Urothelium cell line (cell line): ENCODE measurements around the gene NACC2.

ENCODE experiments used
- DNase-seq: peaks from one replicate; pipeline ENCODE4 v3.0.0; 2011; ENCODE audit warnings: low spot score, mixed read lengths
- FAIRE-seq: peaks from 2 replicates; lab custom pipeline; 2011; peaks lifted over from hg19 to GRCh38; lab: Jason Lieb, UNC

NACC2 gene

GRCh38 chr9:136002881-136003280, 92.2 kb downstream of the NACC2 start:
- DNase-seq (no peak), FAIRE-seq (no peak)

DNA sequence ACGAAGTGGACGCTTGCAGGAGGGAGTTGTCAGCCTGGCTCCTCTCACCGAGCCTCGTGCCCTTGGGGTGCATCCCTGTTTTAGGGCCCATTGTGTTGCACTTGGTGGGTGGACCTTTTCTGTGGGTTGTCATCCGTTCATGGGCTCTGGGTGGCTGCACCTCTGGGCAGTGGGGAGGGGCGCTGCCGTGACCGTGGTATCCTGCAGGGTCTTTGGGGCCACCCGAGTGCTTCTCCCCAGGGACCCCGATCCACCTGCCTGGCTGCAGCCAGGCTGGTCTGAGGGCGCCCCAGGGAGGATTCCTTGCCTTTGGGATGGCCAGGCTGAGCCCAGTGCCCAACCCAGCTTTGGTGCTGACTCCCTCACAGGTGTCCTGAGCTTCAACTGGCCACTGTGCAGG, 92.9 kb downstream of the NACC2 start:
- no peak for DNase-seq
- no peak for FAIRE-seq

GRCh38 chr9:136001231-136001630, 93.9 kb downstream of the NACC2 start:
- FAIRE-seq (no peak), DNase-seq (no peak)

DNA sequence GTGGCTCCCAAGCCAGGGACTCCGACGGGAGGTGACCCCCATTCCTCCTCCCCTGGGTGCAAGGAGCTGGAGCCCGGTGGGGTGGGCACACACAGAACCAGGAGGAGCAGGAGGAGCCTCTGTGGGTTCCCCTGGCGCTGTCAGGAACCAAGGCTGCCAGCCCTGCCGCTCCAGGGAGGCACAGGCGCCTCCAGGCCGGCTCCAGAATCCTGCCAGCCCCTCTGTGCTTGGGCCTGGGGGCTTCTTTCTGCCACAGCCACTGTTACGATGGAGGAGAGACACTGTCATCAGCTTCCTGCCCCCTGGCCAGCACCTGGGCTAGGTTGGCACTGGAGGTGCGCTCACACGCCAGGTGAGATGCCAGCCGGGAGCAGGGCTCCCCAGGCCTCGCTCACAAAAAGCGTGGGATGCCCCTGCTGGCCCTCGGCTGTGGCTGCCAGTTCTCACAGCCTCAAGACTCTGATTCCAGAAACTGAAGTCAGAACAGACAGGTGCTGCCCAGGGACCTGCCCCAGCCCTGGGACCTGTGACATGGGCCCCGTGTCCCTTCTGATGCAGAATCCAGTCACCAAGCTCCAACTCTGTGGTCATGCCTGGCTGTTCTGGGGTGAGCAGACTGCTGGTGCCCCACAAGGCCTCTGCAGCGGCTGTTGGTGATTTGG, 96.5 kb downstream of the NACC2 start:
- DNase-seq = no peak
- no peak for FAIRE-seq

GRCh38 chr9:135998016-135998380, 97.1 kb downstream of the NACC2 start:
- FAIRE-seq (no peak), DNase-seq (no peak)

DNA sequence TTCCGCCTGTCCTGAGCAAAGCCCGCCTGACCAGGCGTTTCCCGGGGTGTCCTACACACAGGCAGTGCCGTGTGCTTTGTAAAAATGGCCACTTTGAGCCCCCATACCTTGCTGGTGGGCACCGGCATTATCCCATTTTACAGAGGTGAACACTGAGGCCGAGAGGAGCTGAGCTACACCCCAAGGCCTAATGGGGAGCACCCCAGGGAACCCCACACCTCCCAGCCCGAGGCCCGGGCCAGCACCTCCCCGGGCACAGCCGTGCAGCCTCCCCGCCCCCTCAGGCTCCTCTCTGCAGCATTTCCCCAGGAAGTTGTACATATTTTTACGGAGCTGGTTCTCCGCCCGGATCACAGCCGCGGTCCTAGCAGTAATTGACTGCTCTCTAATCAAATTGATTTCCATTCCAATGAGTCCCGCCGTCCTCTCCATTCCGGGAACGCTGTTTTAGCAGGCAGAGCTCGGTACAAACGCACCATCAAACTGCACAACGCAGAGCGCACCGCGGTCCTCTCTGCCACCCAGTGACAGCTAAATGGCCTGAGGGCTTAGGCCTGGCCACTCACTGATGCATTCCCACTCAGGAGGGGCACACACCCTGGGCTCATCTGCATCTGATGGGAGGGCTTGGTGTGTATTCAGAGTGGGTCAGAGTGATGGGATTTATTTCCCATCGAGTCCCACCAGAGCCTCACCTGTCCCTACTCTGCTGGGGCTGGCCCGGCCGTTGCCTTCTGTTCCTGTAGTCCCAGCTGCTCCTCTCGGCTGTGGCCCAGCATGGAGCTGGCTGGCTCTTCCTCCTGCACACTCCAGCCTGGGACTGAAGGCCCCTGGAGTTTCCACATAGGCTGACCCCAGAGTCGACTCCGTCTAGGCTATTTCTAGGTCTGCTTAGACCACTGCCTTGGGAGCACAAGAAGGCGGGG, 97.7 kb downstream of the NACC2 start:
- DNase-seq (no peak), FAIRE-seq (no peak)

DNA sequence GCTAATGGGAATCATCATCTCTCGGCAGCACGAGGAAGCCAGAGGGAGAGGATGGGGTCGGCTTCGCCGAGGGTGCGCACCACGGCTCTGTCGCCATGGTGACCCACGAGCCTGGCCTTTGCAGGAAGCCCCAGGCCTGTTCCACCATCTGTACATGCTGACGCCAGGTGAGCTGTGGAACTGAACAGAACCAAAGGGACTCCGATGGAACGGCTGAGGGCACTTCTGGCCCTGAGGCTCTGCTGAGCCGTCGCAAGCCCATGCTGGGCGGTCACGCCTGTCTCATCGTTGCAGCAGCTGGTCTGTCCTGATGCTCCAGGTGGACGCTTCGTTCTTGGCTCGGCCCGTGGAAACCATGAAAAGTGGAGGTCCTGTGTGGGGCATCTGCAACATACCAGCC, 99.3 kb downstream of the NACC2 start:
- DNase-seq (no peak), FAIRE-seq (no peak)

DNA sequence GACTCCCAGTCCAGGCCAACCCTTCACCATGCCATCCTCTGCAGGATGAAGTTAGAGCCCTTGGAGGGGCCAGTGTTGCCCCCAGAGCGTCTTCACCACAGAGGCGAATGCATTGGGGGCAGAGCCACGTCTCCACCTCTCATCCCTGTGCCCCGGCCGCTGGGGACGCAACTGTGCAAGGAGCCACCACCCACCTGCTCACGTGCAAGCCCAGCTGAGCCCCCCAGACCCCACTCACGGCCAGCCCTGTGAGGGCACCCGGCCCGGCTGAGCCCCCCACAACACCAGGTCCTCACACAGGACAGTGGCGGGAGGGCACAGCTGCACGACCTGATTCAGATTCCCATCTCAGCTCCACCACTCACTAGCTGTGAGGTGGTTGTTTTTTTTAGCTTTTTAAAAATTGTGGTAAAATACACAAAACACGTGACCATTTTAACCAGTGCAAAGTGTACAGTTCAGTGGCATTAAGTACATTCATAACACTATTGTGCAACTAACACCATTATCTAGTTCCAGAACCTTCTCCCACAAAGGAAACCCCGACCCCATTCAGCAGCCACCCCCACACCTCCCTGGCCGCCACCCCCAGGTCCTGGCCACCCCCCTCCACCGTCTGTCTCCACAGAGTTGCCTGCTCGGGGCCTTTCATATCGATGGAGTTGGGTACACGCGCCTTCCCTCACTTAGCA, 100.4 kb downstream of the NACC2 start:
- FAIRE-seq (no peak), DNase-seq (no peak)

GRCh38 chr9:135993765-135994500, 101.2 kb downstream of the NACC2 start:
- DNase-seq (no peak), FAIRE-seq (no peak)

- DNase-seq (no peak), FAIRE-seq (no peak)
Measured at GRCh38 chr9:135993409-135993742, 101.7 kb downstream of the NACC2 start.

GRCh38 chr9:135992486-135993408, 102.3 kb downstream of the NACC2 start:
- peak; percentile 70 for DNase-seq
- FAIRE-seq = no peak

- DNase-seq = no peak
- FAIRE-seq = no peak
Measured at GRCh38 chr9:135991771-135992170, 103.3 kb downstream of the NACC2 start.

GRCh38 chr9:135990468-135991429, 104.3 kb downstream of the NACC2 start:
- no peak for DNase-seq
- FAIRE-seq = no peak

GRCh38 chr9:135989722-135990467, 105.2 kb downstream of the NACC2 start:
- FAIRE-seq = no peak
- DNase-seq = no peak

DNA sequence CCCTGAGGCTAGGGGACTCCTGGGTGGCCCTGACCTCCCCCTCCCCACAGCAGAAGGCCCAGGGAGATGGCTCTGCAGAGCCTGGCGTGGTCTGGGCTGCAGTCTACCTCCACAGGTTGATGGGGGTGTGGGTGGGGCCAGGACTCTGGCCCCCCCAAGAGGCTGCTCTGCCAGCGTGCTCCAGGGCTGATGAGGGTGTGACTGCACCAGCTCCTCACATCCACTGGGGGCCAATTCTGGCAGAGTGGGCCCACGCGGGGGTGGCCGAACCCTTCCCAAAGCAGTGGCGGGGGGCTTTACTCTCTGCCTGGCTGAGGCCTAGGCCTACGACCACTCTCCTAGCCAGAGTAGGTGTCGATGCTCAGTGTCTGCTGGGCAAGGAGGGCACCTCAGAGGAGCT, 105.9 kb downstream of the NACC2 start:
- no peak for DNase-seq
- no peak for FAIRE-seq

- FAIRE-seq = no peak
- DNase-seq = no peak
Measured at GRCh38 chr9:135988493-135988892, 106.6 kb downstream of the NACC2 start.

DNA sequence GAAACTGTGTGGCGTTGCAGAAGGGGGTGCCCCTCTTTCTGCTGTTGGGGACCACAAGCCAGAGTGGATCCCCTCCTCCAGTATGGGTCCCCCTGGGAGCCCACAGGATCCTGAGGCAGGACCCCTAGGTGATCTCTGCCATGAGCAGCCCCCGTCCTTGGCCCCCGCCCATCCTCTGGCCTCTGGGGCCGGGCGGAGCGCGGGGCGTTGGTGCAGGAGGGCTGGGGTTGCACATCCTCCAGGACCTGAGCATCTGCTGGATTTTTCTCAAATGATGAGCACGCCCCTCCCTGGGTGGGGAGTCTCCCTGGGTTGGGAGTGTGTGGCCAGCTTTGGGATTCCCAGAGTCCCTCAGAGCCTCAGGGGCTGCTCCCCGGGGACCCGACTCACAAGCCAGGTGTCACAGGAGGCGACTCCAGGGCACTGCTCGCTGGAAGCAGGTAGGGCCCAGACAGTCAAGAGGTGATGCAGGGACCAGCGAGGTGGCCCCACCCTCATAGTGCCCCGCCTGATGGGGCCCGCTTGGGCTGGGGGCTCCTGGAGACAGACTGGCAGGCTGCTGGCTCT, 107.2 kb downstream of the NACC2 start:
- no peak for FAIRE-seq
- no peak for DNase-seq

GRCh38 chr9:135986605-135987004, 108.5 kb downstream of the NACC2 start:
- FAIRE-seq (no peak), DNase-seq (no peak)
